GM18502 (cell line): ENCODE results near the gene GBP3.
A peak's percentile ranks its signal among the peaks of the same experiment; 100 is the strongest.
"Not testable (repeated sequence)": the region's sequence is repeated elsewhere in the genome, so short reads cannot be mapped to it uniquely, and the experiment has no call there.

ENCODE experiments used
- ATAC-seq: cut with Tn5 transposase; IDR thresholded peaks from one replicate; pipeline ENCODE4 v1.9.1; 2021; ENCODE audit warnings: mild to moderate bottlenecking; ENCODE audit not compliant: unreplicated experiment, poor library complexity

GBP3 gene

GRCh38 chr1:89022167-89022959 lies at the start of gene GBP3:
Gene GBP3 (minus strand): TSS chr1:89022866. CDS start chr1:89020721, 2,145 bp downstream.
- peak; percentile 80 for ATAC-seq

GRCh38 chr1:89070509-89070908 lies 47.8 kb upstream of the GBP3 start:
- no peak for ATAC-seq

GRCh38 chr1:89069951-89070350 lies 47.3 kb upstream of the GBP3 start:
- no peak for ATAC-seq

GRCh38 chr1:89068291-89068690 lies 45.6 kb upstream of the GBP3 start:
- ATAC-seq, result no peak

- ATAC-seq, result peak; percentile 81
Measured at GRCh38 chr1:89065079-89065868, 42.6 kb upstream of the GBP3 start, which contains the start of gene GBP1. Gene GBP1 (minus strand): TSS chr1:89065208. CDS start chr1:89063234, 1,974 bp downstream.

GRCh38 chr1:89064632-89065031 lies 42.0 kb upstream of the GBP3 start:
- peak; percentile 58 for ATAC-seq

- no peak for ATAC-seq
Measured at GRCh38 chr1:89063094-89063493, 40.4 kb upstream of the GBP3 start.

GRCh38 chr1:89060091-89060490 lies 37.4 kb upstream of the GBP3 start:
- no peak for ATAC-seq

GRCh38 chr1:89051955-89052312 lies 29.3 kb upstream of the GBP3 start:
- ATAC-seq, result no peak

GRCh38 chr1:89051300-89051954 lies 28.8 kb upstream of the GBP3 start:
- no peak for ATAC-seq

GRCh38 chr1:89050649-89051033 lies 28.0 kb upstream of the GBP3 start:
- ATAC-seq, result no peak

GRCh38 chr1:89049901-89050648 lies 27.4 kb upstream of the GBP3 start:
- ATAC-seq, result not testable (repeated sequence)

GRCh38 chr1:89049187-89049586 lies 26.5 kb upstream of the GBP3 start:
- ATAC-seq, result not testable (repeated sequence)

- no peak for ATAC-seq
Measured at GRCh38 chr1:89047734-89048133, 25.1 kb upstream of the GBP3 start.

- peak; percentile 70 for ATAC-seq
Measured at GRCh38 chr1:89046318-89047183, 23.9 kb upstream of the GBP3 start.

- ATAC-seq, result no peak
Measured at GRCh38 chr1:89044970-89045721, 22.5 kb upstream of the GBP3 start.

- ATAC-seq, result no peak
Measured at GRCh38 chr1:89043940-89044339, 21.3 kb upstream of the GBP3 start.

GRCh38 chr1:89042491-89042890 lies 19.8 kb upstream of the GBP3 start:
- no peak for ATAC-seq

GRCh38 chr1:89041721-89042120 lies 19.1 kb upstream of the GBP3 start:
- no peak for ATAC-seq
